ENCODE results near the gene FKBP3. TPM values are rescaled to one million over a fixed set of nuclear protein-coding genes. Genes with fewer than 3 reads are reported as not detected.

The FKBP3 gene
- total and polyA plus RNA-seq, 2 of the 13 experiments (the other 11 are each of a cell fraction or from before 2014, with no cell fraction given): 57.0 to 87.6 TPM

GRCh38 chr14:45140661-45141187, 6.4 kb upstream of the FKBP3 start:
- H3K27ac ChIP-seq (ENCODE audit: extremely low read length, insufficient read depth, low read length): no peak overlapping the region
- 98% methylated on average over 6 of the region's 6 CpGs for WGBS (ENCODE audit: low lambda C conversion rate)
- H2AFZ ChIP-seq (ENCODE audit: low read length): no peak overlapping the region
- H3K36me3 ChIP-seq (replicated peaks in 1 of 2; ENCODE audit: control insufficient read depth in 1 of 2, insufficient read depth in 2 of 2, low read length in 2 of 2): peaks cover 1 to 4% of the 10 kb centered on the region in 2 experiments; a peak in 2 of 5 replicates
- no peak overlapping the region for H3K9ac ChIP-seq (ENCODE audit: insufficient read depth, low read depth, low read length)
- intact Hi-C loops (cut with micrococcal nuclease; ENCODE audit: unreplicated experiment): no loop called here
- no peak overlapping the region for H3K4me3 ChIP-seq (replicated peaks in 1 of 3; ENCODE audit: insufficient read depth in 1 of 3, low read depth in 2 of 3, low read length in 3 of 3)
- DNase-seq (ENCODE audit: low spot score) (no peak), FAIRE-seq (no peak), ATAC-seq (0 out of 3 replicates have a peak, but pooled peaks have one; percentile 32)
- no peak overlapping the region for H3K4me2 ChIP-seq (ENCODE audit: low read depth, low read length)
- CTCF ChIA-PET (ENCODE audit: low intra/inter-chr PET ratio, low total read pairs): no interaction called here
- no peaks in the 10 kb centered on the region for H3K9me3 ChIP-seq (ENCODE audit: low read length)
- no peaks in the 10 kb centered on the region; a peak in 1 of 5 replicates for H3K27me3 ChIP-seq (ENCODE audit: control insufficient read depth in 1 of 2, insufficient read depth in 2 of 2, low read length in 2 of 2)
- no peaks in the 10 kb centered on the region; the same call in 1 of the 2 replicates for H4K20me1 ChIP-seq (ENCODE audit: insufficient read depth, low read length)
- TF ChIP-seq RELA (CRISPR knock-in tag; IDR thresholded peaks at IDR 0.05) (no peak), ZNF589 (CRISPR knock-in tag; conservative IDR thresholded peaks at IDR 0.05) (no peak), EZH2 (conservative IDR thresholded peaks at IDR 0.05; ENCODE audit: low read depth, low read length) (no peak), ZNF816 (CRISPR knock-in tag; IDR thresholded peaks at IDR 0.05; ENCODE audit: borderline replicate concordance) (no peak), KLF16 (CRISPR knock-in tag; IDR thresholded peaks at IDR 0.05) (no peak), NBN (conservative IDR thresholded peaks at IDR 0.05) (no peak), ZNF619 (CRISPR knock-in tag; IDR thresholded peaks at IDR 0.05) (no peak), TEF (CRISPR knock-in tag; IDR thresholded peaks at IDR 0.05) (no peak), MEF2D (CRISPR knock-in tag; IDR thresholded peaks at IDR 0.05) (no peak), ZZZ3 (CRISPR knock-in tag; IDR thresholded peaks at IDR 0.05; ENCODE audit: borderline replicate concordance) (no peak), GTF2F1 (IDR thresholded peaks at IDR 0.05; ENCODE audit: low read length) (no peak), KDM5B (CRISPR knock-in tag; IDR thresholded peaks at IDR 0.05; ENCODE audit: borderline replicate concordance) (no peak), EED (CRISPR knock-in tag; IDR thresholded peaks at IDR 0.05) (no peak), PRMT3 (CRISPR knock-in tag; IDR thresholded peaks at IDR 0.05; ENCODE audit: borderline replicate concordance, low read depth) (no peak), NAIF1 (CRISPR knock-in tag; IDR thresholded peaks at IDR 0.05; ENCODE audit: borderline replicate concordance) (no peak), SP140L (CRISPR knock-in tag; IDR thresholded peaks at IDR 0.05; ENCODE audit: borderline replicate concordance) (no peak)
- TF ChIP-seq, protein P1, sequence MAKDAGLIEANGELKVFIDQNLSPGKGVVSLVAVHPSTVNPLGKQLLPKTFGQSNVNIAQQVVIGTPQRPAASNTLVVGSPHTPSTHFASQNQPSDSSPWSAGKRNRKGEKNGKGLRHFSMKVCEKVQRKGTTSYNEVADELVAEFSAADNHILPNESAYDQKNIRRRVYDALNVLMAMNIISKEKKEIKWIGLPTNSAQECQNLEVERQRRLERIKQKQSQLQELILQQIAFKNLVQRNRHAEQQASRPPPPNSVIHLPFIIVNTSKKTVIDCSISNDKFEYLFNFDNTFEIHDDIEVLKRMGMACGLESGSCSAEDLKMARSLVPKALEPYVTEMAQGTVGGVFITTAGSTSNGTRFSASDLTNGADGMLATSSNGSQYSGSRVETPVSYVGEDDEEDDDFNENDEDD (CRISPR knock-in tag; IDR thresholded peaks at IDR 0.05; ENCODE audit: borderline replicate concordance): no peak
- TF ChIP-seq, protein P2, sequence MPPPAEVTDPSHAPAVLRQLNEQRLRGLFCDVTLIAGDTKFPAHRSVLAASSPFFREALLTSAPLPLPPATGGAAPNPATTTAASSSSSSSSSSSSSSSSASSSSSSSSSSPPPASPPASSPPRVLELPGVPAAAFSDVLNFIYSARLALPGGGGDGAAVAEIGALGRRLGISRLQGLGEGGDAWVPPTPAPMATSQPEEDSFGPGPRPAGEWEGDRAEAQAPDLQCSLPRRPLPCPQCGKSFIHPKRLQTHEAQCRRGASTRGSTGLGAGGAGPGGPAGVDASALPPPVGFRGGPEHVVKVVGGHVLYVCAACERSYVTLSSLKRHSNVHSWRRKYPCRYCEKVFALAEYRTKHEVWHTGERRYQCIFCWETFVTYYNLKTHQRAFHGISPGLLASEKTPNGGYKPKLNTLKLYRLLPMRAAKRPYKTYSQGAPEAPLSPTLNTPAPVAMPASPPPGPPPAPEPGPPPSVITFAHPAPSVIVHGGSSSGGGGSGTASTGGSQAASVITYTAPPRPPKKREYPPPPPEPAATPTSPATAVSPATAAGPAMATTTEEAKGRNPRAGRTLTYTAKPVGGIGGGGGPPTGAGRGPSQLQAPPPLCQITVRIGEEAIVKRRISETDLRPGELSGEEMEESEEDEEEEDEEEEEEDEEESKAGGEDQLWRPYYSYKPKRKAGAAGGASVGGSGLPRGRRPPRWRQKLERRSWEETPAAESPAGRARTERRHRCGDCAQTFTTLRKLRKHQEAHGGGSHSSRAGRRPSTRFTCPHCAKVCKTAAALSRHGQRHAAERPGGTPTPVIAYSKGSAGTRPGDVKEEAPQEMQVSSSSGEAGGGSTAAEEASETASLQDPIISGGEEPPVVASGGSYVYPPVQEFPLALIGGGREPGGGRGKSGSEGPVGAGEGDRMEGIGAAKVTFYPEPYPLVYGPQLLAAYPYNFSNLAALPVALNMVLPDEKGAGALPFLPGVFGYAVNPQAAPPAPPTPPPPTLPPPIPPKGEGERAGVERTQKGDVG (CRISPR knock-in tag; IDR thresholded peaks at IDR 0.05; ENCODE audit: borderline replicate concordance): no peak
- BruUV-seq (replicated peaks): no TSS peak
- in situ Hi-C loops (cut with HindIII; ENCODE audit: extremely low pct_ligation_motif_present, low pct_unique_long_range_greater_than_20kb): no loop called here
- H3K4me1 ChIP-seq (ENCODE audit: insufficient read depth, low read length): peaks cover 20% of the 10 kb centered on the region
- H3K79me2 ChIP-seq (ENCODE audit: insufficient read depth, low read length): peaks cover 42% of the 10 kb centered on the region
- POLR2A ChIA-PET: interaction anchor here (1.1 kb wide), 1 partner anchor 56 kb away, joined by 5 read pairs; no protein-coding TSS in a partner anchor
